ENCODE results near the gene KRT2.
"Not testable (repeated sequence)": the region's sequence is repeated elsewhere in the genome, so short reads cannot be mapped to it uniquely, and the experiment has no call there.

KRT2 gene

DNA sequence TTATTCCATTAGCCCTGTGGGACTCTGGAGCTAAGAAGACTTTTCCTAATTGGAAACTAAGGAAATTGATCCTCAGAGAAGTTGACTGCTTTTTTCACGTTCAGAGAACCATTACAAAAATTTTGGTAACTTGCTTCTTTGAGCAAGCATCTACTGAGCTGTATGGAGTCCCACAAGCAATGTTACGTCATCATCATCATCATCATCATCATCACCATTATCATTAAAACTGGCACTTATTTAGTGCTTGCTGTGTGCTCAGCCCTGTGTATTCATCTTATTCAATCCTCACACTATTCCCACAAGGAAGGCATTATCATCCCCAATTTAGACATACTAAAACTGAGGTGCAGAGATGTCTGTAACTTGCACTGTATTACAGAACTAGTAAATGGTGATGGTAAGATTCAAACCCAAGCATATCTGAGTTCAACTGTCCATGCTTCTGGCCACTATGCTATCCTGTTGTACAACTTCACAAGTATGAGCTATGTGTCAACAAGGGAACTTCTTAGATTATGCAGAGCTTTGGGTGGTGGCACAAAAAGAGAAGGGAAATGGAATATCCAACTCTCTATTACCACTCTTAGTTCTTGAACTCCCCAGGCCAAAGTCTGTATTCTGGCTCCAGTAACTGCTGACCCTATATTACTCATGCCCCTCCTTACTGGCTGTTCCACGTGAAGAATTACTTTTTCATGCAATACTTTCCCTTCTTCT lies 21.9 kb upstream of the KRT2 start:
- DNase-seq (ENCODE audit: insufficient read length, low spot score) (no peak), FAIRE-seq (no peak)
- TF ChIP-seq CTCF (IDR thresholded peaks at IDR 0.05; ENCODE audit: insufficient read depth, missing control alignments) = no peak

DNA sequence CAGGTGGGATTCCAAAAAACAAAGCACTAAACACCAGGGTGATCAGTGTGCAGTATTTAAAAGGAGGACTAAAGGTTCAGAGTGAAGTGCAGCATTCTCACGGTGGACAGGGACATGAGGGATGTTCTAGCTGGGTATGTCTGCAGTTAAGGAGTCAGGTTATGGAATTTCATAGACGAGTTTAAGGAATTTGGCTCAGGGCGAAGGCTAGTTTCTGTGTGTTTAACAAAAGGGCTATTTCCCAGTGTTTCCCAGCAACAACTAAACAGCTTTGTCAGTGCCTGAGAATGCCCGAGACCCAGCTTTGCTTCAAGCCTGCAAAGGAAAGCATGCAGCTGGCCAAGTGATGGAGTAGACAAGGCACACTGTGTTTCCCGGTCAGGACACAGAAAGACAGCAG lies 21.2 kb upstream of the KRT2 start:
- DNase-seq (ENCODE audit: insufficient read length, low spot score) (no peak), FAIRE-seq (no peak)
- TF ChIP-seq CTCF (IDR thresholded peaks at IDR 0.05; ENCODE audit: insufficient read depth, missing control alignments) = no peak

GRCh38 chr12:52672321-52672933 lies 20.4 kb upstream of the KRT2 start:
- DNase-seq (ENCODE audit: insufficient read length, low spot score) = no peak
- TF ChIP-seq CTCF (IDR thresholded peaks at IDR 0.05; ENCODE audit: insufficient read depth, missing control alignments) = no peak
- no peak for FAIRE-seq

DNA sequence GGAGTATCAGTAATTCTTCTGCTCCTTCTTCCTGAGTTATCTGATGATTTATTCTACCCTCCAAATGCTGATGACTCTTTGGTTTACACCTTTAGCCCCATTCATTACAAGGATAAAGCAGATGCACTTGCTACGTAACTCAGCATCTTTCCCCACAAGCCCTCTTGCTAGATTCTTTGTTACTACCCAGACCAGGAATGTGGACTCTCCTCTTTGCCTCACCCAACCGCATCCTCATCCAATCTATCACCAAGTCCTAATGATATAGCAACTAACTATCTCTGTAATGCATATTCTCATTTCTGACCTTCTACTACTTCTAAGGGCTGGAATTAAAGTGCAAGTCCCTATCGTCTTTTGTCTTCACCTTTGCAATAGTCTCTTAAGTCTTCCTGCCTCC lies 18.9 kb upstream of the KRT2 start:
- no peak for FAIRE-seq
- no peak for DNase-seq (ENCODE audit: insufficient read length, low spot score)
- no peak for TF ChIP-seq CTCF (IDR thresholded peaks at IDR 0.05; ENCODE audit: insufficient read depth, missing control alignments)

GRCh38 chr12:52670506-52670905 lies 18.5 kb upstream of the KRT2 start:
- TF ChIP-seq CTCF (IDR thresholded peaks at IDR 0.05; ENCODE audit: insufficient read depth, missing control alignments) = no peak
- no peak for DNase-seq (ENCODE audit: insufficient read length, low spot score)
- no peak for FAIRE-seq

DNA sequence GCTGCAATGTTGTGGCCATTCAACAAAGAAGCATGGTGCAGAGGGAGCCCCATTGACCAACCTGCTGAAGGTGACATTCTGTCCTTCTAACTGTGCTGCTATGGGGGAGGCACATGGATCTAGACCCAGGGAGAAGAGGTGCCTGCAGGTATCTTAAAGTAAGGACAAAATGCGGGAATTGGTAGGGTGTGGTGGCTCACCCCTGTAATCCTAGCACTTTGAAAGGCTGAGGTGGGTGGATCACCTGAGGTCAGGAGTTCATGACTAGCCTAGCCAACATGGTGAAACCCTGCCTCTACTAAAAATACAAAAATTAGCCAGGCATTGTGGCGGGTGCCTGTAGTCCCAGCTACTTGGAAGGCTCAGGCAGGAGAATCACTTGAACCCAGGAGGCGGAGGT lies 17.9 kb upstream of the KRT2 start:
- not testable (repeated sequence) for FAIRE-seq; DNase-seq (ENCODE audit: insufficient read length, low spot score)

GRCh38 chr12:52669426-52669825 lies 17.4 kb upstream of the KRT2 start:
- TF ChIP-seq CTCF (IDR thresholded peaks at IDR 0.05; ENCODE audit: insufficient read depth, missing control alignments) = no peak
- no peak for DNase-seq (ENCODE audit: insufficient read length, low spot score)
- no peak for FAIRE-seq

Measured in D721Med (cell line).